ENCODE data around the gene KLF4. TPM values are rescaled to one million over a fixed set of nuclear protein-coding genes. Genes with fewer than 3 reads are reported as not detected.
A peak's percentile ranks its signal among the peaks of the same experiment; 100 is the strongest.

Gene KLF4
- total RNA-seq, 1 donor from 2014 or later = 38.7 TPM

DNA sequence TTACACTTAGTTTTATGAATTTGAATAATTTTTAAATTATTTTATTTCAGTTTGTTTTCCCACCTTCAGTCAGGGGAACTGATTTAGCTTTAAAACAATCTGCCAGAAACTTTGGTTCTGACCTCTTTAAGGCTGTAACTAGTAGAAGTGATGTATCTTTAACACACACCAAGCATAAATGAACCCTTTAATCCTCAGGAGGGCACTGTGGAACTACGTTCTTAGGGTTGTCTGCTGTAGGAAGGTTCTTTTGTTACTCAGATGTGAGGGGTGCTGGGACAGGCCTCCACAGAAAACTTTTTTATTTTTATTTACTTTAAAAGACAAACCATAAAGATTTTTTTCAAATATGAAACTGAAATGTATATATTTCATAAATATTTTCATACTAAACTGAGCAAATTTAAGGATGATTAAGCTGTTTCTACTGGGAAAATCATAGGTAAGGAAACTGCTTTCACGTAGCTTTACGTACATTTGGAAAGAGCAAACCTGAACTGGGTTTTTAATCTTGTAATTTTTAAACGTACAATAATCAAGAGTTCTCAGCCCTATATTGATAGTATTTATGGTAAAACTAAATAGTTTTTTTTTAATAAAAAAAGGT, 5.3 kb downstream of the KLF4 start:
- no peaks in the 10 kb centered on the region for H3K36me3 ChIP-seq (ENCODE audit: control insufficient read depth, insufficient read depth, low read length)
- TF ChIP-seq, protein P1, sequence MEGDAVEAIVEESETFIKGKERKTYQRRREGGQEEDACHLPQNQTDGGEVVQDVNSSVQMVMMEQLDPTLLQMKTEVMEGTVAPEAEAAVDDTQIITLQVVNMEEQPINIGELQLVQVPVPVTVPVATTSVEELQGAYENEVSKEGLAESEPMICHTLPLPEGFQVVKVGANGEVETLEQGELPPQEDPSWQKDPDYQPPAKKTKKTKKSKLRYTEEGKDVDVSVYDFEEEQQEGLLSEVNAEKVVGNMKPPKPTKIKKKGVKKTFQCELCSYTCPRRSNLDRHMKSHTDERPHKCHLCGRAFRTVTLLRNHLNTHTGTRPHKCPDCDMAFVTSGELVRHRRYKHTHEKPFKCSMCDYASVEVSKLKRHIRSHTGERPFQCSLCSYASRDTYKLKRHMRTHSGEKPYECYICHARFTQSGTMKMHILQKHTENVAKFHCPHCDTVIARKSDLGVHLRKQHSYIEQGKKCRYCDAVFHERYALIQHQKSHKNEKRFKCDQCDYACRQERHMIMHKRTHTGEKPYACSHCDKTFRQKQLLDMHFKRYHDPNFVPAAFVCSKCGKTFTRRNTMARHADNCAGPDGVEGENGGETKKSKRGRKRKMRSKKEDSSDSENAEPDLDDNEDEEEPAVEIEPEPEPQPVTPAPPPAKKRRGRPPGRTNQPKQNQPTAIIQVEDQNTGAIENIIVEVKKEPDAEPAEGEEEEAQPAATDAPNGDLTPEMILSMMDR (IDR thresholded peaks at IDR 0.05; ENCODE audit: insufficient read depth, low read length, poor library complexity, severe bottlenecking) = peak; percentile 44
- H3K4me3 ChIP-seq (ENCODE audit: low read depth, low read length) = no peak overlapping the region
- peaks cover 18% of the 10 kb centered on the region for H3K27me3 ChIP-seq (ENCODE audit: control insufficient read depth, insufficient read depth, low read length)
- no peak for DNase-seq (ENCODE audit: low read depth)

DNA sequence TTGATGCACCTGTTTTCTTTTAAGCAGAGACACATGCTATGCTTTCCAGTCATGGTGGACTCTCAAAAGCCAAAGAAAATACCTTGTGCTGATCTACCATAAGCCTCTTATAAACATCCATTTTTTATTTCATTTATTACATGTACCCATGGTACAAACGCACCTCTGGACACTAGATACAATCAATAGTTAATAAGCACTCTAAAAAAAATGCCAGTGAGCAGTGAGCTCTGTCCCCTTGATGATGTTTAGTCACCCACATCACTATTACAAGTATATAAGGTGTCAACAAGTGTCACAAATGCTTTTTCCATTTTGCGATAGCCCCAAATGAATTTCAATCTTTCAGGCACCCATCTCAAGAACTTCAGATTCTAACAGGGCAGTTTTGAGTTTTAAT, 5.9 kb downstream of the KLF4 start:
- Histone ChIP-seq H3K4me3 (ENCODE audit: low read depth, low read length) (no peak overlapping the region), H3K27me3 (ENCODE audit: control insufficient read depth, insufficient read depth, low read length) (peaks cover 15% of the 10 kb centered on the region), H3K36me3 (ENCODE audit: control insufficient read depth, insufficient read depth, low read length) (no peaks in the 10 kb centered on the region)
- TF ChIP-seq, protein P1 (IDR thresholded peaks at IDR 0.05; ENCODE audit: insufficient read depth, low read length, poor library complexity, severe bottlenecking) = no peak
- no peak for DNase-seq (ENCODE audit: low read depth)

DNA sequence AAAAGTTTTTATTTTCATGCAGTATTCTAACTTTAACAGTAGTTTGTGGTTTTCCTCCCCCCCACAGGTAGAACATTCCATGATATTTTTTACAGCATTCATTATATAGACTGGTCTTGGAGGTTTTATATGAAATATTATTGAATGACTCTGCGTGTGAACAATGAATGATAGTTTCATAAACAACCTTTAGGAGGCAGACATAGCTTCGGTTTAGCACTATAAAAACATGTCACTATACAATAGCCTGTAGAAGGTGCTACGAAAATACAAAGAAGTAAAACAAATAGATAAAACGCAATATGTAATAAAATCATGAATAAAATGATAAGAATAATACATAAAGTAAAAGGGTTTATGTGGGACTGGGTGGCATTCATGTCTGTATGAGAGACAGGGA, 8.5 kb downstream of the KLF4 start:
- TF ChIP-seq, protein P1 (IDR thresholded peaks at IDR 0.05; ENCODE audit: insufficient read depth, low read length, poor library complexity, severe bottlenecking) = no peak
- no peak for DNase-seq (ENCODE audit: low read depth)

DNA sequence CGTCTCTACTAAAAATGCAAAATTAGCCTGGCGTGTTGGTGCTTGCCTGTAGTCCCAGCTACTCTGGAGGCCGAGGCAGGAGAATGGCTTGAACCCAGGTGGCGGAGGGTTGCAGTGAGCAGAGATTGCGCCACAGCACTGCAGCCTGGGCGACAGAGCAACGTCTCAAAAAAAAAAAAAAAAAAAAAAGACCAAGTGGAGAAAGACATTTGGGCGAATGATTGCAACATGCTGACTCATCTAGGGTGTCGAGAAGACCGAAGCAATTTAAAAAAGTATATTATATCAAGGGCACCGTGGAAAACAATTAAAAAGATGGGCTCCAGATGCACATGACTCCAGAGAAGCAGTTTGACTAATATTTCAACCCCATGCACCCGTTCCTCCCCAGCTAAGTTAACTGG, 9.2 kb downstream of the KLF4 start:
- Histone ChIP-seq H3K4me3 (ENCODE audit: low read depth, low read length) (no peak overlapping the region), H3K36me3 (ENCODE audit: control insufficient read depth, insufficient read depth, low read length) (no peaks in the 10 kb centered on the region), H3K27me3 (ENCODE audit: control insufficient read depth, insufficient read depth, low read length) (no peaks in the 10 kb centered on the region)
- no peak for DNase-seq (ENCODE audit: low read depth)
- TF ChIP-seq, protein P1 (IDR thresholded peaks at IDR 0.05; ENCODE audit: insufficient read depth, low read length, poor library complexity, severe bottlenecking) = no peak

More for the DNA sequence above, 8.5 kb downstream of the KLF4 start:
- no peaks in the 10 kb centered on the region for H3K36me3 ChIP-seq (ENCODE audit: control insufficient read depth, insufficient read depth, low read length)
- no peaks in the 10 kb centered on the region for H3K27me3 ChIP-seq (ENCODE audit: control insufficient read depth, insufficient read depth, low read length)
- H3K4me3 ChIP-seq (ENCODE audit: low read depth, low read length) = no peak overlapping the region

DNA sequence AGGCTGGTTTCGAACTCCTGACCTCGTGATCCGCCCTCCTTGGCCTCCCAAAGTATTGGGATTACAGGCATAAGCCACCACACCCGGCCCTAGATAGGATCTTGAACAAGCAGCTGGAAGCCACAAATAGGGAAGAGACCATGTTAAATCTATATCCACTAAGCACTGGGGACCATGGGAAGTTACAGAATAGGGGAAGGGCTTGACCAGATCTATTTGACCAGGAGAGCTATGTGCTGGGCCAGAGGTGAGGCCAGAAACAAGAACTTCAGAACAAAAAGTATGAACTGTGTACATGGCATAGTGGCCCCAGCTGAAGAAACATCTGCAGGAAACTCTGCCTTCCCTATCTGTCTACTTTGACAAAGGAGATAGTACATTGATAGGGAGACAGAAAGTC, 10.8 kb downstream of the KLF4 start:
- Histone ChIP-seq H3K36me3 (ENCODE audit: control insufficient read depth, insufficient read depth, low read length) (no peaks in the 10 kb centered on the region), H3K4me3 (ENCODE audit: low read depth, low read length) (no peak overlapping the region), H3K27me3 (ENCODE audit: control insufficient read depth, insufficient read depth, low read length) (no peaks in the 10 kb centered on the region)
- no peak for DNase-seq (ENCODE audit: low read depth)
- TF ChIP-seq, protein P1 (IDR thresholded peaks at IDR 0.05; ENCODE audit: insufficient read depth, low read length, poor library complexity, severe bottlenecking) = no peak

DNA sequence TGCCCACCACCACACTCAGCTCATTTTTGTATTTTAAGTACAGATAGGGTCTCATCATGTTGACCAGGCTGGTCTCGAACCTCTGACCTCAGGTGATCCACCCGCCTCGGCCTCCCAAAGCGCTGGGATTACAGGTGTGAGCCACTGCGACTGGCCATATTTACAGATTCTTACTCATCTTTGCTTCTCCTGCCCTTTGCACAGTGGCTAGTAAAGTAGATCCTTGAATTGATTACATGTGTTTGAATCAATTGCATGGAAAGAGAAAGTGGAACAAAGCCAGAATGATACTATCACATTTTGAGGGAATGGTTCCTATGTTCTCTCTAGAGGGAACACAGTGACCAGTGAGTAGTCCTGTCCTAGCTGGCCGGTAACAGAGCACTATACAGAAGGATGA, 15.4 kb downstream of the KLF4 start:
- TF ChIP-seq, protein P1 (IDR thresholded peaks at IDR 0.05; ENCODE audit: insufficient read depth, low read length, poor library complexity, severe bottlenecking) = no peak
- Histone ChIP-seq H3K36me3 (ENCODE audit: control insufficient read depth, insufficient read depth, low read length) (no peaks in the 10 kb centered on the region), H3K4me3 (ENCODE audit: low read depth, low read length) (no peak overlapping the region), H3K27me3 (ENCODE audit: control insufficient read depth, insufficient read depth, low read length) (no peaks in the 10 kb centered on the region)
- no peak for DNase-seq (ENCODE audit: low read depth)
